HepG2 (cell line): ENCODE data around the gene CDK7. TPM values are rescaled to one million over a fixed set of nuclear protein-coding genes. Genes with fewer than 3 reads are reported as not detected.
A peak's percentile ranks its signal among the peaks of the same experiment; 100 is the strongest.

Source experiments
- CREB1 ChIP-seq, 2 experiments: fragments of 450-650 bp in 1 of 2; IDR thresholded peaks; 2 replicates each; pipeline ENCODE4 v1.6.1; 2016 to 2017; ENCODE audit warnings: control low read depth in 1 of 2, mild to moderate bottlenecking in 1 of 2, missing compliant biosample characterization in 1 of 2, missing genetic modification characterization in 1 of 2
- KAT7 ChIP-seq: IDR thresholded peaks from 2 replicates; pipeline ENCODE4 v1.6.1; 2018; ENCODE audit warnings: borderline replicate concordance, missing compliant biosample characterization
- TBL1XR1 ChIP-seq: fragments of 150-350 bp; IDR thresholded peaks from 2 replicates; pipeline ENCODE4 v1.6.1; 2014; ENCODE audit warnings: borderline replicate concordance, low read length; ENCODE audit not compliant: partially characterized antibody
- ZNF121 ChIP-seq: sonication (generic); formaldehyde crosslinking; IDR thresholded peaks from 2 replicates; pipeline ENCODE4 v1.5.0; 2020; ENCODE audit warnings: mild to moderate bottlenecking, missing genetic modification reagents
- ZNF484 ChIP-seq: sonication (generic); formaldehyde crosslinking; IDR thresholded peaks from 2 replicates; pipeline ENCODE4 v1.5.1; 2020; ENCODE audit warnings: mild to moderate bottlenecking, low read depth, missing genetic modification reagents, borderline replicate concordance
- ZNF652 ChIP-seq: IDR thresholded peaks from 2 replicates; pipeline ENCODE4 v1.6.1; 2016; ENCODE audit warnings: low read depth, borderline replicate concordance
- ZNF883 ChIP-seq: sonication (generic); formaldehyde crosslinking; IDR thresholded peaks from 2 replicates; pipeline ENCODE4 v1.5.1; 2020; ENCODE audit warnings: mild to moderate bottlenecking, missing genetic modification reagents; ENCODE audit errors: not compliant biosample characterization
- polyA plus RNA-seq, 8 experiments: library from polyadenylated mRNA; depleted of rRNA in 3 of 8; stranded (reverse) in 7 of 8; unstranded in 1 of 8; fragments of >200 nt; fragmentation: Illumina TruSeq in 4 of 8; extraction: Trizol in 4 of 8; gene quantifications; 2 replicates each; pipeline versions ENCODE4 v1.2.1 to v1.2.3, GENCODE V29; 2011 to 2016; ENCODE audit warnings: low read depth in 4 of 8, missing spikeins in 1 of 8, mixed read lengths in 1 of 8; ENCODE audit not compliant: insufficient read depth in 1 of 8
- total RNA-seq, 5 experiments: library from RNA; depleted of rRNA; stranded (reverse); fragments of >200 nt; fragmentation: Illumina TruSeq; extraction: Trizol; gene quantifications; 2 replicates each; pipeline ENCODE4 v1.2.3, GENCODE V29; 2016; ENCODE audit warnings: low read depth in 1 of 5
- TF ChIP-seq, protein P1 (sequence below): sonication (generic); formaldehyde crosslinking; IDR thresholded peaks from 2 replicates; pipeline ENCODE4 v1.9.0; 2021; ENCODE audit warnings: missing genetic modification reagents, borderline replicate concordance
- TF ChIP-seq, protein P2 (sequence below): sonication (generic); formaldehyde crosslinking; IDR thresholded peaks from 2 replicates; pipeline ENCODE4 v1.4.0; 2020; ENCODE audit warnings: missing genetic modification reagents
- TF ChIP-seq, protein P3 (sequence below): sonication (generic); formaldehyde crosslinking; IDR thresholded peaks from 2 replicates; pipeline ENCODE4 v1.8.1; 2022; ENCODE audit warnings: low read depth, mild to moderate bottlenecking, missing genetic modification reagents
- TF ChIP-seq, protein P4 (sequence below): sonication (generic); formaldehyde crosslinking; IDR thresholded peaks from 2 replicates; pipeline ENCODE4 v1.4.0; 2020; ENCODE audit warnings: mild to moderate bottlenecking, missing genetic modification reagents
- TF ChIP-seq, protein P5 (sequence below): sonication (generic); formaldehyde crosslinking; IDR thresholded peaks from 2 replicates; pipeline ENCODE4 v1.8.1; 2023; ENCODE audit warnings: missing genetic modification reagents, mild to moderate bottlenecking, borderline replicate concordance
- TF ChIP-seq, protein P6 (sequence below): sonication (generic); formaldehyde crosslinking; IDR thresholded peaks from 2 replicates; pipeline ENCODE4 v1.4.0; 2020; ENCODE audit warnings: missing genetic modification reagents
- TF ChIP-seq, protein P7 (sequence below): sonication (generic); formaldehyde crosslinking; IDR thresholded peaks from 2 replicates; pipeline ENCODE4 v1.4.0; 2020; ENCODE audit warnings: mild to moderate bottlenecking, missing genetic modification reagents

Gene CDK7
- total and polyA plus RNA-seq, 2 of the 13 experiments (the other 11 are each of a cell fraction or from before 2014, with no cell fraction given): 41.2 to 54.9 TPM

DNA sequence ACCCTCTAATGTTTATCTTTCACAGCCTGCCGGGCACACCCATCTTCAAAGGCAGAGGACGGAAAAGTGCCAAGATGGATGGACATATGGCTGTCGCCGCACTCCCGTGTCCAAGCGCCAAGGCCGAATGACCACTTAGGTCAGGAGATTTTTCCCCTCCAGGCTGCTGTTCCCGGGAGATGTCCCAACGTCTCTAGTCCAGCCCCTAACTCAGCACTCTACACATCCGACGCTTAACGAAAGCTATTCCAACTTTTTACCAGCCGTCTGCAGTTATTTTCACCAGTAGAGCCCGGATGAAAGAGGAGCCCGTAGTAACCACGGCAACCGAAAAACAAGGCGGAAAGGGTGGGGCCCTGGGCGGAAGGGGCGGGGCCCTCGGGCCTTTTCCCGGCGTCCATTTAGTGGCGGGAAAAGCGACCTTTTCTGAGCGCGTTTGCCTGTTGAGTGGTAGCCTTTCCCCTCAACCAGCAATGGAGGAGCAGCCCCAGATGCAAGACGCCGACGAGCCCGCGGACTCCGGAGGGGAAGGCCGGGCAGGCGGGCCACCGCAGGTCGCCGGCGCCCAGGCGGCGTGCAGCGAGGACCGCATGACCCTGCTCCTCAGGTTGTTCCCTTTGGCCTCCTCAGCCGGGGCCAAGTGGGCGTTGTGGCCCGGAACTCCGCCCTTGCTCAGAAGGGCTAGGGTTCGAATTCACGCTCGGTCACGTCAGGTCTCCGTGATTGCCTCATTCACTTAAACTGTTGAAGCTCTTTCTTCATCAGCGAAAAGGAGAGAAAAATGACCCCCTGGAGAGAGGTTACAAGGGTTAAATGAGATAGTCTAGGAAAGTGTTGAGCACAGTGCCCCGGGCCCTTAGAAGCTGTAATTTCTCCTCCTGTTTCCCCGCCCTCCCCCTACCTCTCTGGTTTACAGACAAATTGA lies 45.3 kb upstream of the CDK7 start, which contains the start of gene CENPH (continued):
- TF ChIP-seq ZNF883 (peak; percentile 47), ZNF484 (CRISPR knock-in tag) (no peak), CREB1 (IDR thresholded peaks at IDR 0.05) (no peak), CREB1 (CRISPR knock-in tag; IDR thresholded peaks at IDR 0.05) (peak; percentile 60), ZNF121 (peak; percentile 96), TBL1XR1 (peak; percentile 11), ZNF652 (CRISPR knock-in tag) (no peak), KAT7 (CRISPR knock-in tag) (no peak)
- TF ChIP-seq, protein P1, sequence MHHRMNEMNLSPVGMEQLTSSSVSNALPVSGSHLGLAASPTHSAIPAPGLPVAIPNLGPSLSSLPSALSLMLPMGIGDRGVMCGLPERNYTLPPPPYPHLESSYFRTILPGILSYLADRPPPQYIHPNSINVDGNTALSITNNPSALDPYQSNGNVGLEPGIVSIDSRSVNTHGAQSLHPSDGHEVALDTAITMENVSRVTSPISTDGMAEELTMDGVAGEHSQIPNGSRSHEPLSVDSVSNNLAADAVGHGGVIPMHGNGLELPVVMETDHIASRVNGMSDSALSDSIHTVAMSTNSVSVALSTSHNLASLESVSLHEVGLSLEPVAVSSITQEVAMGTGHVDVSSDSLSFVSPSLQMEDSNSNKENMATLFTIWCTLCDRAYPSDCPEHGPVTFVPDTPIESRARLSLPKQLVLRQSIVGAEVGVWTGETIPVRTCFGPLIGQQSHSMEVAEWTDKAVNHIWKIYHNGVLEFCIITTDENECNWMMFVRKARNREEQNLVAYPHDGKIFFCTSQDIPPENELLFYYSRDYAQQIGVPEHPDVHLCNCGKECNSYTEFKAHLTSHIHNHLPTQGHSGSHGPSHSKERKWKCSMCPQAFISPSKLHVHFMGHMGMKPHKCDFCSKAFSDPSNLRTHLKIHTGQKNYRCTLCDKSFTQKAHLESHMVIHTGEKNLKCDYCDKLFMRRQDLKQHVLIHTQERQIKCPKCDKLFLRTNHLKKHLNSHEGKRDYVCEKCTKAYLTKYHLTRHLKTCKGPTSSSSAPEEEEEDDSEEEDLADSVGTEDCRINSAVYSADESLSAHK: no peak
- TF ChIP-seq, protein P2, sequence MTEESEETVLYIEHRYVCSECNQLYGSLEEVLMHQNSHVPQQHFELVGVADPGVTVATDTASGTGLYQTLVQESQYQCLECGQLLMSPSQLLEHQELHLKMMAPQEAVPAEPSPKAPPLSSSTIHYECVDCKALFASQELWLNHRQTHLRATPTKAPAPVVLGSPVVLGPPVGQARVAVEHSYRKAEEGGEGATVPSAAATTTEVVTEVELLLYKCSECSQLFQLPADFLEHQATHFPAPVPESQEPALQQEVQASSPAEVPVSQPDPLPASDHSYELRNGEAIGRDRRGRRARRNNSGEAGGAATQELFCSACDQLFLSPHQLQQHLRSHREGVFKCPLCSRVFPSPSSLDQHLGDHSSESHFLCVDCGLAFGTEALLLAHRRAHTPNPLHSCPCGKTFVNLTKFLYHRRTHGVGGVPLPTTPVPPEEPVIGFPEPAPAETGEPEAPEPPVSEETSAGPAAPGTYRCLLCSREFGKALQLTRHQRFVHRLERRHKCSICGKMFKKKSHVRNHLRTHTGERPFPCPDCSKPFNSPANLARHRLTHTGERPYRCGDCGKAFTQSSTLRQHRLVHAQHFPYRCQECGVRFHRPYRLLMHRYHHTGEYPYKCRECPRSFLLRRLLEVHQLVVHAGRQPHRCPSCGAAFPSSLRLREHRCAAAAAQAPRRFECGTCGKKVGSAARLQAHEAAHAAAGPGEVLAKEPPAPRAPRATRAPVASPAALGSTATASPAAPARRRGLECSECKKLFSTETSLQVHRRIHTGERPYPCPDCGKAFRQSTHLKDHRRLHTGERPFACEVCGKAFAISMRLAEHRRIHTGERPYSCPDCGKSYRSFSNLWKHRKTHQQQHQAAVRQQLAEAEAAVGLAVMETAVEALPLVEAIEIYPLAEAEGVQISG (CRISPR knock-in tag): peak; percentile 70
- TF ChIP-seq, protein P3, sequence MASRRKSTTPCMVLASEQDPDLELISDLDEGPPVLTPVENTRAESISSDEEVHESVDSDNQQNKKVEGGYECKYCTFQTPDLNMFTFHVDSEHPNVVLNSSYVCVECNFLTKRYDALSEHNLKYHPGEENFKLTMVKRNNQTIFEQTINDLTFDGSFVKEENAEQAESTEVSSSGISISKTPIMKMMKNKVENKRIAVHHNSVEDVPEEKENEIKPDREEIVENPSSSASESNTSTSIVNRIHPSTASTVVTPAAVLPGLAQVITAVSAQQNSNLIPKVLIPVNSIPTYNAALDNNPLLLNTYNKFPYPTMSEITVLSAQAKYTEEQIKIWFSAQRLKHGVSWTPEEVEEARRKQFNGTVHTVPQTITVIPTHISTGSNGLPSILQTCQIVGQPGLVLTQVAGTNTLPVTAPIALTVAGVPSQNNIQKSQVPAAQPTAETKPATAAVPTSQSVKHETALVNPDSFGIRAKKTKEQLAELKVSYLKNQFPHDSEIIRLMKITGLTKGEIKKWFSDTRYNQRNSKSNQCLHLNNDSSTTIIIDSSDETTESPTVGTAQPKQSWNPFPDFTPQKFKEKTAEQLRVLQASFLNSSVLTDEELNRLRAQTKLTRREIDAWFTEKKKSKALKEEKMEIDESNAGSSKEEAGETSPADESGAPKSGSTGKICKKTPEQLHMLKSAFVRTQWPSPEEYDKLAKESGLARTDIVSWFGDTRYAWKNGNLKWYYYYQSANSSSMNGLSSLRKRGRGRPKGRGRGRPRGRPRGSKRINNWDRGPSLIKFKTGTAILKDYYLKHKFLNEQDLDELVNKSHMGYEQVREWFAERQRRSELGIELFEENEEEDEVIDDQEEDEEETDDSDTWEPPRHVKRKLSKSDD (CRISPR knock-in tag): no peak
- TF ChIP-seq, protein P4, sequence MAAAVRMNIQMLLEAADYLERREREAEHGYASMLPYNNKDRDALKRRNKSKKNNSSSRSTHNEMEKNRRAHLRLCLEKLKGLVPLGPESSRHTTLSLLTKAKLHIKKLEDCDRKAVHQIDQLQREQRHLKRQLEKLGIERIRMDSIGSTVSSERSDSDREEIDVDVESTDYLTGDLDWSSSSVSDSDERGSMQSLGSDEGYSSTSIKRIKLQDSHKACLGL (CRISPR knock-in tag): peak; percentile 84
- TF ChIP-seq, protein P5, sequence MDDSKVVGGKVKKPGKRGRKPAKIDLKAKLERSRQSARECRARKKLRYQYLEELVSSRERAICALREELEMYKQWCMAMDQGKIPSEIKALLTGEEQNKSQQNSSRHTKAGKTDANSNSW (CRISPR knock-in tag): no peak
- TF ChIP-seq, protein P6, sequence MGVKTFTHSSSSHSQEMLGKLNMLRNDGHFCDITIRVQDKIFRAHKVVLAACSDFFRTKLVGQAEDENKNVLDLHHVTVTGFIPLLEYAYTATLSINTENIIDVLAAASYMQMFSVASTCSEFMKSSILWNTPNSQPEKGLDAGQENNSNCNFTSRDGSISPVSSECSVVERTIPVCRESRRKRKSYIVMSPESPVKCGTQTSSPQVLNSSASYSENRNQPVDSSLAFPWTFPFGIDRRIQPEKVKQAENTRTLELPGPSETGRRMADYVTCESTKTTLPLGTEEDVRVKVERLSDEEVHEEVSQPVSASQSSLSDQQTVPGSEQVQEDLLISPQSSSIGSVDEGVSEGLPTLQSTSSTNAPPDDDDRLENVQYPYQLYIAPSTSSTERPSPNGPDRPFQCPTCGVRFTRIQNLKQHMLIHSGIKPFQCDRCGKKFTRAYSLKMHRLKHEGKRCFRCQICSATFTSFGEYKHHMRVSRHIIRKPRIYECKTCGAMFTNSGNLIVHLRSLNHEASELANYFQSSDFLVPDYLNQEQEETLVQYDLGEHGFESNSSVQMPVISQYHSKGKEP (CRISPR knock-in tag): no peak
- TF ChIP-seq, protein P7, sequence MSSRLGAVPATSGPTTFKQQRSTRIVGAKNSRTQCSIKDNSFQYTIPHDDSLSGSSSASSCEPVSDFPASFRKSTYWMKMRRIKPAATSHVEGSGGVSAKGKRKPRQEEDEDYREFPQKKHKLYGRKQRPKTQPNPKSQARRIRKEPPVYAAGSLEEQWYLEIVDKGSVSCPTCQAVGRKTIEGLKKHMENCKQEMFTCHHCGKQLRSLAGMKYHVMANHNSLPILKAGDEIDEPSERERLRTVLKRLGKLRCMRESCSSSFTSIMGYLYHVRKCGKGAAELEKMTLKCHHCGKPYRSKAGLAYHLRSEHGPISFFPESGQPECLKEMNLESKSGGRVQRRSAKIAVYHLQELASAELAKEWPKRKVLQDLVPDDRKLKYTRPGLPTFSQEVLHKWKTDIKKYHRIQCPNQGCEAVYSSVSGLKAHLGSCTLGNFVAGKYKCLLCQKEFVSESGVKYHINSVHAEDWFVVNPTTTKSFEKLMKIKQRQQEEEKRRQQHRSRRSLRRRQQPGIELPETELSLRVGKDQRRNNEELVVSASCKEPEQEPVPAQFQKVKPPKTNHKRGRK: no peak
